ENCODE results near the gene TTYH3. TPM values are rescaled to one million over a fixed set of nuclear protein-coding genes. Genes with fewer than 3 reads are reported as not detected.

The TTYH3 gene
- total RNA-seq, 4 donors from 2014 or later, result 14.0 to 26.3 (median 19.5) TPM

GRCh38 chr7:2702594-2702957 lies 70.8 kb downstream of the TTYH3 start:
- WGBS, result 80% methylated on average over 9 of the region's 22 CpGs
- Histone ChIP-seq H3K9me3 (no peaks in the 10 kb centered on the region), H3K4me1 (no peaks in the 10 kb centered on the region), H3K27me3 (peaks cover 2% of the 10 kb centered on the region), H3K36me3 (no peaks in the 10 kb centered on the region), H3K27ac (no peak overlapping the region), H3K4me3 (no peak overlapping the region)
- TF ChIP-seq POLR2A (IDR thresholded peaks at IDR 0.05) (no peak), EP300 (IDR thresholded peaks at IDR 0.05) (no peak), POLR2AphosphoS5 (IDR thresholded peaks at IDR 0.05) (no peak)
- TF ChIP-seq, protein P1, sequence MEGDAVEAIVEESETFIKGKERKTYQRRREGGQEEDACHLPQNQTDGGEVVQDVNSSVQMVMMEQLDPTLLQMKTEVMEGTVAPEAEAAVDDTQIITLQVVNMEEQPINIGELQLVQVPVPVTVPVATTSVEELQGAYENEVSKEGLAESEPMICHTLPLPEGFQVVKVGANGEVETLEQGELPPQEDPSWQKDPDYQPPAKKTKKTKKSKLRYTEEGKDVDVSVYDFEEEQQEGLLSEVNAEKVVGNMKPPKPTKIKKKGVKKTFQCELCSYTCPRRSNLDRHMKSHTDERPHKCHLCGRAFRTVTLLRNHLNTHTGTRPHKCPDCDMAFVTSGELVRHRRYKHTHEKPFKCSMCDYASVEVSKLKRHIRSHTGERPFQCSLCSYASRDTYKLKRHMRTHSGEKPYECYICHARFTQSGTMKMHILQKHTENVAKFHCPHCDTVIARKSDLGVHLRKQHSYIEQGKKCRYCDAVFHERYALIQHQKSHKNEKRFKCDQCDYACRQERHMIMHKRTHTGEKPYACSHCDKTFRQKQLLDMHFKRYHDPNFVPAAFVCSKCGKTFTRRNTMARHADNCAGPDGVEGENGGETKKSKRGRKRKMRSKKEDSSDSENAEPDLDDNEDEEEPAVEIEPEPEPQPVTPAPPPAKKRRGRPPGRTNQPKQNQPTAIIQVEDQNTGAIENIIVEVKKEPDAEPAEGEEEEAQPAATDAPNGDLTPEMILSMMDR (IDR thresholded peaks at IDR 0.05), result no peak
- no peak for DNase-seq (ENCODE audit: low spot score in 2 of 2)

DNA sequence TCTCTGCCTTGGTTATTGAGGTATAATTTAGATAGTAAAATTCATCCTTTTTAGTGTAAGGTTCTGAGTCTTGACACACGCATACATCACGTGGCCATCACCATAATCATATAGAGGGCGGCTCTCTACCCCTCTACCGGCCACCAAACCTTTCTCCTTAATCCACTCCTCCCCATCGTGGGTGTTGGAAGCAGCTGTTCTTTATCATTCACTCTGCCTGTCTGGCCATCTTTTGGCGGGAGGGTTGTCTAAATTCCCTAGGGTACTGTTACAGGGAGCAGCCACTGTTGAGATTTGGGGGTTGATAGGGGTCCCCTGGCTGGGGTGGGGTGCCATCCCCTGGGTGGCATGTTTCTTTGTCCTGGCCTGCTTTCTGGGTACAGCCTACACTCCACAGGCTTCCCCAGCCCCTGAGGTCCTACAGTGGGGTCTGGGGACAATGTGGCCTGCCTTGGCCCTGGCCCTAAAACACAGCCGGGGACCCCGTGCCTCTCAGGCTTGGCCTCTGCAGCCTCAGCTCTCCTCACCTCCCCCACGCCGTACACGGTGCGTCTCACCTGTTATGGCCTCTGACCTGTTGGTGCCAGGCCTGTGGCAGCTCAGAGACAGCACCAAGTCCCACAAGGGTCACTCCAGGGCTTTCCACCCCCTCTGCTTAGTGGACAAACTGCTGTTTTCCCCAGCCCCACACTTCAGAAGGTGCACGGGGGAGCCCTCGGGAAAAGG lies 73.7 kb downstream of the TTYH3 start:
- TF ChIP-seq POLR2A (IDR thresholded peaks at IDR 0.05), result no peak
- TF ChIP-seq POLR2AphosphoS5 (IDR thresholded peaks at IDR 0.05), result no peak
- TF ChIP-seq EP300 (IDR thresholded peaks at IDR 0.05), result no peak
- TF ChIP-seq, protein P1 (IDR thresholded peaks at IDR 0.05), result no peak

DNA sequence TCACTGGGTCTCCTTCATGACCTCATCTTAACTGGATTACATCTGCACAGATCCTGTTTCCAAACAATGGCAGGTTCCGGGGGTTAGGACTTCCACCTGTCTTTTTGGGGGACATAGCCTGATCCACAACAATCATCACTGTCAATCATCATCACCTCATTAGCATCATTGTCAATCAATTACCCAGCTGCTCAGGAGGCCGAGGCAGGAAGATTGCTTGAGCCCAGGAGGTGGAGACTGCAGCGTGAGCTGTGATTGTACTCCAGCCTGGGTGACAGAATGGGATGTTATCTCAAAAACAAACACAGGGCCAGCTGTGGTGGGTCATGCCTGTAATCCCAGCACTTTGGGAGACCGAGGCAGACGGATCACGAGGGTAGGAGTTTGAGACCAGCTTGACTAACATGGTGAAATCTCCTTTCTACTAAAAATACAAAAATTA lies 74.9 kb downstream of the TTYH3 start:
- H3K27ac ChIP-seq, result no peak overlapping the region
- H3K9me3 ChIP-seq, result no peaks in the 10 kb centered on the region
- WGBS, result 87% methylated on average over 5 of the region's 6 CpGs
- no peak for DNase-seq (ENCODE audit: low spot score in 2 of 2)
- no peaks in the 10 kb centered on the region for H3K36me3 ChIP-seq
- H3K4me3 ChIP-seq, result no peak overlapping the region
- no peaks in the 10 kb centered on the region for H3K27me3 ChIP-seq
- TF ChIP-seq POLR2AphosphoS5 (IDR thresholded peaks at IDR 0.05) (no peak), POLR2A (IDR thresholded peaks at IDR 0.05) (no peak), EP300 (IDR thresholded peaks at IDR 0.05) (no peak)
- TF ChIP-seq, protein P1 (IDR thresholded peaks at IDR 0.05), result no peak
- peaks cover 11% of the 10 kb centered on the region for H3K4me1 ChIP-seq

More for the DNA sequence above, 73.7 kb downstream of the TTYH3 start:
- DNase-seq (ENCODE audit: low spot score in 2 of 2), result no peak
- H3K9me3 ChIP-seq, result no peaks in the 10 kb centered on the region
- no peaks in the 10 kb centered on the region for H3K27me3 ChIP-seq
- no peak overlapping the region for H3K27ac ChIP-seq
- H3K4me3 ChIP-seq, result no peak overlapping the region
- H3K36me3 ChIP-seq, result no peaks in the 10 kb centered on the region
- peaks cover 11% of the 10 kb centered on the region for H3K4me1 ChIP-seq
- WGBS, result 86% methylated on average over 13 of the region's 14 CpGs

DNA sequence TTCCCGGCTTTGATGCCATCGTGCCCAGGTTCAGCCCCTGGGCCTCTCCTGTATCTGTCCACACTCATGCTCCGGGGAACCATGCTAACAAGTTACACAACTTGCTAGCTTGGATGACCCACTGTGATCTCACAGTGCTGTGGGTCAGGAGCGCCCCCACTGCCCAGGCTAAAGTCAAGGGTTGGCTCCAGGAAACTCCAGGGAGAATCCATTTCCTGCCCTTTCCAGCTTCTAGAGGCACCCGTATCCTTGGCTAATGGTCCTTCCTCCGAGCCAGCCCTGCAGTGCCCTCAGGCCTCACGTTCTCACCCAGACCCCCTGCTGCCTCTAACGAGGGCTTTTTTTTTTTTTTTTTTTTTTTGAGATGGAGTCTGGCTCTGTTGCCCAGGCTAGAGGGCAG lies 75.7 kb downstream of the TTYH3 start:
- no peaks in the 10 kb centered on the region for H3K27me3 ChIP-seq
- H3K36me3 ChIP-seq, result no peaks in the 10 kb centered on the region
- peaks cover 11% of the 10 kb centered on the region for H3K4me1 ChIP-seq
- no peaks in the 10 kb centered on the region for H3K9me3 ChIP-seq
- TF ChIP-seq, protein P1 (IDR thresholded peaks at IDR 0.05), result no peak
- no peak for TF ChIP-seq EP300 (IDR thresholded peaks at IDR 0.05)
- no peak for TF ChIP-seq POLR2AphosphoS5 (IDR thresholded peaks at IDR 0.05)
- TF ChIP-seq POLR2A (IDR thresholded peaks at IDR 0.05), result no peak
- 83% methylated on average over 8 of the region's 8 CpGs for WGBS
- no peak overlapping the region for H3K27ac ChIP-seq
- DNase-seq (ENCODE audit: low spot score in 2 of 2), result no peak
- no peak overlapping the region for H3K4me3 ChIP-seq

GRCh38 chr7:2708041-2708440 lies 76.3 kb downstream of the TTYH3 start:
- peaks cover 11% of the 10 kb centered on the region for H3K4me1 ChIP-seq
- H3K36me3 ChIP-seq, result no peaks in the 10 kb centered on the region
- H3K27me3 ChIP-seq, result no peaks in the 10 kb centered on the region
- TF ChIP-seq POLR2A (IDR thresholded peaks at IDR 0.05) (no peak), POLR2AphosphoS5 (IDR thresholded peaks at IDR 0.05) (no peak), EP300 (IDR thresholded peaks at IDR 0.05) (no peak)
- TF ChIP-seq, protein P1 (IDR thresholded peaks at IDR 0.05), result no peak
- H3K27ac ChIP-seq, result no peak overlapping the region
- no peak overlapping the region for H3K4me3 ChIP-seq
- DNase-seq (ENCODE audit: low spot score in 2 of 2), result no peak
- 97% methylated on average over 6 of the region's 10 CpGs for WGBS
- H3K9me3 ChIP-seq, result no peaks in the 10 kb centered on the region

All from suprapubic skin (tissue), 4 donors.